GM18951 (cell line): ENCODE results near the gene MYADML2.

Source experiments
- POLR2A ChIP-seq: IDR thresholded peaks from 4 replicates; pipeline ENCODE4 v1.6.1; 2011; ENCODE audit warnings: mild to moderate bottlenecking; ENCODE audit not compliant: insufficient read length, insufficient read depth; ENCODE audit errors: extremely low read depth
- in situ Hi-C: fragments of 300-500 bp; cut with MboI; formaldehyde crosslinking; loops from one replicate; pipeline ENCODE4 v1.12.0; 2022; ENCODE audit warnings: low sequenced_read_pairs, mixed read lengths, inconsistent platforms; ENCODE audit not compliant: unreplicated experiment

MYADML2 gene

DNA sequence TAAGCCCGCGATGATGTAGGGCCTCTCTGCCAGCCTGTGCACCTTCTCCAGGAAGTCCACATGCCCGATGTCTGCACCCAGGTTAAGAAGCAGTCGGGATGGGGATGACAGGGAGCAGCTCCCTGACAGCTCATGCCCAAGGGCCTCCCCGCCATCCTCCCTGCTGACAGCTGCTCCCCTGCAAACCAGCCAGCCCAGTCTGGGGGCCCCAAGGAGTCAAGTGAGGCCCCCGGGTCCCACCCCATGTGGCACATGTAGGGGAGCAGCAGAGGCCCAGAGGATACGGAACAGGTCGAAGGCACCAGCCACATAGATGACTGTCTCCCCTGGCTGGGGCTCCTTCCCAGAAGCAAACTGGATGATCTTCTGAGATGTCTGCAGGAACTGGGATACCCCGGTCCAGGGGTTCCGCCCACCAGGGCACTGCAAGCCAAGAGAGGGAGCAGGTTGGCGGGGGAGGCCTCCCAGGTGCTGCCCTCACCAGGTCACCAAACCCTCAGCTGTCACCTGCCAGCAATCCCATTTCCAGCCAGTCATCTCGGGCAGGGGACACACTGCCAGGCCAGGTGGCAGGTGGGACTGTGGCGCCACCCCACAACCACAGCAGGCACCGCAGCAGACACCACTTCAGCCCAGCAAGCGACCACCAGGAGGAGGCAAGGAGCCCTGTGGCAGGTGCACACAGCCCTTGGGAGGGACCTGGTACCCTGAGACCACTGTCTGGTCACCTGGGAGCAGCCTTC lies 40.4 kb downstream of the MYADML2 start:
- TF ChIP-seq POLR2A, result no peak
- in situ Hi-C loops, result no loop called here

GRCh38 chr17:81905993-81906392 lies 41.0 kb downstream of the MYADML2 start:
- TF ChIP-seq POLR2A, result no peak
- in situ Hi-C loops, result no loop called here

- no peak for TF ChIP-seq POLR2A
- in situ Hi-C loops, result no loop called here
Measured at GRCh38 chr17:81905424-81905875, 41.6 kb downstream of the MYADML2 start.

DNA sequence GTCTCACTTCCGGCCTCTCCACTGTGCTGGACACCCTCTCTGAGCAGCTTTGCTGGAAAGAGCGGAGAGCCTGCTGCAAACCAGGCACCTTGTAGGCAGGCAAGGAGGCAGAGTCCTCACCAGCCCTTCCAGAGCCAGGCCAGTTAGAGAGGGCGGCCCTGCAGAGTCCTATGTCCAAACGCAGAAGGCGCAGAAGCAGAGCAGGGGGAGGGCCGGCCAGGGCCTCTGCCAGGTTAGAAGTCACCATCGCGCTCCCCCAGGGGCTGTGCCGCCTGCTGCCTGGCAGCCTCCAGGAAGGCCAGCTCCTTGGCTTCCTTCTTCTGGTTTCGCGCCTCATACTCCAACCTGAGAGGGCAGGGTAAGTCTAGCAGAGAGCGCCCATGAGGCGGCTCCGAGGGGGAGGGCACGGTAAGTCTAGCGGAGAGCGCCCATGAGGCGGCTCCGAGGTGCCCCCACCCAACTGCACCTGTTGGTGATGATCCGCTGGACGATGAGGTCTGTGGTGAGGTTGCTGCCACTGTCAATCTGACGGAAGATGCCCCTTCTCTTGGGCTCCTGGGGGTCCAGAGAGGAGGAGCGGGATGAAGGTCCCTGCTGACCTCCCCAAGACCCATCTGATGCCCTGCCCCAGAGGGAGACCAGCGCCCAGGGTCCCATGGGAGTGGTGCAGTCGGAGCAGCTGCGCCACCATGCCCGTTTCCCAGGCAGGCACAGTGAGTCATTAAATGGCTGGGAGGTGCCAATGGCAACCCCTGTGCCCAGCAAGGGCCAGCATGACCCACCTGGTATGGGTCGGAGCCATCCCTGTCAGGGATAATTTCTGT lies 42.2 kb downstream of the MYADML2 start:
- in situ Hi-C loops, result no loop called here

DNA sequence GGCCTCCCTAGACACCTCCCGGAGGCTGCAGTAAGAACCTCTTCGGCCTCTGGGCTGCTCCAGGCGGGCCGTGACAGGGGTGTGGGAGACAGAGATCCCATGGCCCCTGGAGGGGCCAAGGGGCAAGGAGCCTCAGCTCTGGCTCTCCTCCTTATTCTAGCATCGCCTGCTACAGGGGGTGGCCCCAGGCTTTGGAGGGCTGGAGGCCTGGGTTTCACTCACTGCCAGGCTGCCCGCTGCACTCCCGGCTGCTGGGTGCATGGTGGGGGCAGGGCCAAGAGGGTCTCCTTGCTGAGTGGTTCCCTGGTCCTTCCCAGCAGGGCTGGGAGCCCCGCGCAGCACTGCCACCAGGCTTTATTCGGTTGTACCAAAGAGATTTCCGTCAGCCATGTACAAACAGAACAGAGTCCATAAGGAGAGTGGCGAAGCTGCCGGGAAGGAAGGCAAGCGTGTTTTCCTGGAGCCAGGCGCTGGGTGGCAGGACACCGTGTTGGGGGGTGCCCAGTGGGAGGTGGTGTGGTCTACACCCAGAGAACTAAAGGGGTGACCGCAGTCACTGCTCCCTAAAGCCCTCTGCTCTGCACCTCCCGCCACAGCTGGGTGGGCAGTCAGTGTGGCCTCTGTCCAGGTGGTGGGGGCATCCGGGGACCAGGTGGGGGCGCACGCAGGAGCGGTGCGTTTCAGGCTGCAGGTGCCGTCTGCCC lies 43.0 kb downstream of the MYADML2 start:
- TF ChIP-seq POLR2A, result no peak
- in situ Hi-C loops, result no loop called here

More for the DNA sequence above, 42.2 kb downstream of the MYADML2 start:
- TF ChIP-seq POLR2A, result no peak

DNA sequence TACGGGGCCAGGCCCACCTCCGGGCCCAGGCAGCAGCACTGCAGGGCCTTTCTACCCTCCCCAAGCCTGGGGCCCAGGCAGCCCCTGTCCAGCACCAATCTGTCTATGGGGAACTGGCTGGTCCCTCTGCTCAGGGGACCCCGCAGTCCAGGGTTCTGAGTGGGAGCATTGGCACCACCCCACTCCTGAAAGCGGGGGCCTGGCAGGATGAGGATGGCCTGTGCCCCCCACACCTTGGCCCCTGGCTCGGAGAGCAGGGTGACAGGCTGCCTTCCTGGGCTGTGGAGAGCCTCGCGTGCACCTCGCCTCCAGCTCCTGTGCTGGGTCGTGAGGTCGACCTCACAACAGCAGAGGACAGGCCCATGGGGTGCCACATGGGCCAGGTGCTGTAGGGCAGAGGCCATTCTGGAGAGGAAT lies 43.6 kb downstream of the MYADML2 start:
- in situ Hi-C loops, result no loop called here
- TF ChIP-seq POLR2A, result no peak

GRCh38 chr17:81902653-81903414 lies 44.2 kb downstream of the MYADML2 start:
- in situ Hi-C loops, result no loop called here
- no peak for TF ChIP-seq POLR2A

- TF ChIP-seq POLR2A, result no peak
- in situ Hi-C loops, result no loop called here
Measured at GRCh38 chr17:81902023-81902652, 44.9 kb downstream of the MYADML2 start, which contains the start of gene NPB. Gene NPB, plus strand, starts transcription at chr17:81902238. Its CDS starts 40 bp downstream, at chr17:81902278.

GRCh38 chr17:81901167-81902022 lies 45.6 kb downstream of the MYADML2 start:
- in situ Hi-C loops, result no loop called here
- TF ChIP-seq POLR2A, result no peak

- no peak for TF ChIP-seq POLR2A
- in situ Hi-C loops, result no loop called here
Measured at GRCh38 chr17:81900181-81900820, 46.7 kb downstream of the MYADML2 start.
